Right kidney (tissue), 9 donors: ENCODE measurements around the gene IGF1.

Source experiments
- DNase-seq: peaks from one replicate; pipeline ENCODE4 v3.0.0-alpha.2; 2016
- long read RNA-seq, 8 donors: transcript quantifications; one replicate each; lab custom pipeline, GENCODE V29; 2026

Gene IGF1
- long read RNA-seq, donor 1, full-length matches to known transcripts = 5 of 5 reads
- long read RNA-seq, donor 1, partial matches to known transcripts = 0 of 5 reads
- long read RNA-seq, donor 1, other reads (novel, unspliced or antisense) = 0 of 5 reads
- long read RNA-seq, donor 2, full-length matches to known transcripts = 2 of 2 reads
- long read RNA-seq, donor 2, partial matches to known transcripts = 0 of 2 reads
- long read RNA-seq, donor 2, other reads (novel, unspliced or antisense) = 0 of 2 reads
- long read RNA-seq, donor 3, partial matches to known transcripts = 0 of 1 reads
- long read RNA-seq, donor 3, other reads (novel, unspliced or antisense) = 0 of 1 reads
- long read RNA-seq, donor 4, full-length matches to known transcripts = 3 of 3 reads
- long read RNA-seq, donor 4, partial matches to known transcripts = 0 of 3 reads
- long read RNA-seq, donor 4, other reads (novel, unspliced or antisense) = 0 of 3 reads
- long read RNA-seq, donor 5 = 0 reads
- long read RNA-seq, donor 6, partial matches to known transcripts = 0 of 1 reads
- long read RNA-seq, donor 6, other reads (novel, unspliced or antisense) = 0 of 1 reads
- long read RNA-seq, donor 7, full-length matches to known transcripts = 5 of 5 reads
- long read RNA-seq, donor 7, partial matches to known transcripts = 0 of 5 reads
- long read RNA-seq, donor 7, other reads (novel, unspliced or antisense) = 0 of 5 reads
- long read RNA-seq, donor 8, full-length matches to known transcripts = 1 of 1 reads
- long read RNA-seq, donor 8, partial matches to known transcripts = 0 of 1 reads
- long read RNA-seq, donor 8, other reads (novel, unspliced or antisense) = 0 of 1 reads

- DNase-seq = peak; percentile 10
Observed at GRCh38 chr12:102480406-102480805, at the start of gene IGF1. Gene IGF1, minus strand, starts transcription at chr12:102480563. Its CDS starts 182 bp downstream, at chr12:102480381.

- DNase-seq = no peak
Observed at GRCh38 chr12:102528111-102528510, 47.7 kb upstream of the IGF1 start.

- no peak for DNase-seq
Observed at GRCh38 chr12:102527171-102527720, 46.9 kb upstream of the IGF1 start.

GRCh38 chr12:102526656-102527055 is 46.3 kb upstream of the IGF1 start:
- DNase-seq = no peak

- no peak for DNase-seq
Observed at GRCh38 chr12:102522768-102523167, 42.4 kb upstream of the IGF1 start.

- DNase-seq = no peak
Observed at GRCh38 chr12:102521662-102522277, 41.4 kb upstream of the IGF1 start.

- no peak for DNase-seq
Observed at GRCh38 chr12:102518871-102519270, 38.5 kb upstream of the IGF1 start.

- DNase-seq = no peak
Observed at GRCh38 chr12:102514696-102515095, 34.3 kb upstream of the IGF1 start.

- DNase-seq = no peak
Observed at GRCh38 chr12:102513739-102514138, 33.4 kb upstream of the IGF1 start.

GRCh38 chr12:102513272-102513671 is 32.9 kb upstream of the IGF1 start:
- DNase-seq = no peak

GRCh38 chr12:102512523-102512922 is 32.2 kb upstream of the IGF1 start:
- no peak for DNase-seq

- no peak for DNase-seq
Observed at GRCh38 chr12:102511575-102511974, 31.2 kb upstream of the IGF1 start.

GRCh38 chr12:102510463-102510862 is 30.1 kb upstream of the IGF1 start:
- DNase-seq = no peak

- no peak for DNase-seq
Observed at GRCh38 chr12:102510031-102510430, 29.7 kb upstream of the IGF1 start.

- DNase-seq = no peak
Observed at GRCh38 chr12:102509123-102509626, 28.8 kb upstream of the IGF1 start.

- no peak for DNase-seq
Observed at GRCh38 chr12:102508052-102508451, 27.7 kb upstream of the IGF1 start.

- no peak for DNase-seq
Observed at GRCh38 chr12:102507301-102507700, 26.9 kb upstream of the IGF1 start.

- no peak for DNase-seq
Observed at GRCh38 chr12:102504871-102505270, 24.5 kb upstream of the IGF1 start.

GRCh38 chr12:102504280-102504679 is 23.9 kb upstream of the IGF1 start:
- DNase-seq = no peak

GRCh38 chr12:102503831-102504230 is 23.5 kb upstream of the IGF1 start:
- no peak for DNase-seq

- no peak for DNase-seq
Observed at GRCh38 chr12:102503056-102503681, 22.8 kb upstream of the IGF1 start.

- no peak for DNase-seq
Observed at GRCh38 chr12:102501773-102502172, 21.4 kb upstream of the IGF1 start.
